Hepatocyte (in vitro differentiated cells): ENCODE measurements around the gene MYO18B.

Source experiments
- CTCF ChIP-seq: fragments of 200-600 bp; sonication (generic); IDR thresholded peaks from 2 replicates; pipeline ENCODE4 v1.5.1; 2016; ENCODE audit warnings: antibody characterized with exemption, mild to moderate bottlenecking; ENCODE audit not compliant: poor library complexity
- EZH2 ChIP-seq: fragments of 200-600 bp; sonication (generic); IDR thresholded peaks from 2 replicates; pipeline ENCODE4 v1.6.1; 2016; ENCODE audit warnings: antibody characterized with exemption, mild to moderate bottlenecking, borderline replicate concordance

- no peak for TF ChIP-seq CTCF
- no peak for TF ChIP-seq EZH2
These were observed 92.5 kb downstream of the MYO18B start for GRCh38 chr22:25834490-25834889.
